MM.1S (cell line): Measurements from ENCODE around the gene PHACTR1.

Experiments
- CTCF ChIP-seq: fragments of 300-600 bp; sonication (generic); IDR thresholded peaks from 2 replicates; pipeline ENCODE4 v1.5.1; 2016; ENCODE audit warnings: antibody characterized with exemption, low read length, mixed read lengths
- EZH2 ChIP-seq: fragments of 300-600 bp; sonication (generic); optimal IDR thresholded peaks from 2 replicates; pipeline ENCODE3; 2017; ENCODE audit warnings: low read depth, mild to moderate bottlenecking, antibody characterized with exemption, low read length, mixed read lengths
- EZH2phosphoT487 ChIP-seq: fragments of 300-600 bp; sonication (generic); IDR thresholded peaks from 2 replicates; pipeline ENCODE4 v1.6.1; 2018; ENCODE audit warnings: antibody characterized with exemption, low read length

- no peak for TF ChIP-seq CTCF
- no peak for TF ChIP-seq EZH2
- TF ChIP-seq EZH2phosphoT487, result no peak
These were observed 789 bp downstream of the PHACTR1 start for GRCh38 chr6:12717356-12717755.
